Thymus (tissue), 11 donors: ENCODE data around the gene TFPI2. TPM values are rescaled to one million over a fixed set of nuclear protein-coding genes. Genes with fewer than 3 reads are reported as not detected.
A peak's percentile ranks its signal among the peaks of the same experiment; 100 is the strongest.
"Not testable (repeated sequence)": the region's sequence is repeated elsewhere in the genome, so short reads cannot be mapped to it uniquely, and the experiment has no call there.

Experiments used
- DNase-seq, 9 donors: peaks; one replicate each; pipeline ENCODE4 v3.0.0-alpha.2; 2013; ENCODE audit warnings: low spot score in 9 of 9, low read depth in 6 of 9, missing footprints in 1 of 9
- H3K27ac ChIP-seq, 2 donors: one replicate each; pipeline ENCODE4 v1.5.1; 2013; ENCODE audit warnings: control low read depth in 1 of 2, low read depth in 1 of 2, low read length in 1 of 2, mild to moderate bottlenecking in 1 of 2, moderate library complexity in 1 of 2
- H3K27me3 ChIP-seq, 2 donors: one replicate each; pipeline ENCODE4 v1.5.1; 2013; ENCODE audit warnings: low read length in 1 of 2; ENCODE audit not compliant: control insufficient read depth in 2 of 2, insufficient read depth in 1 of 2
- H3K36me3 ChIP-seq, 2 donors: one replicate each; pipeline ENCODE4 v1.5.1; 2013; ENCODE audit warnings: low read length in 1 of 2, mild to moderate bottlenecking in 1 of 2, moderate library complexity in 1 of 2; ENCODE audit not compliant: control insufficient read depth in 2 of 2, insufficient read depth in 2 of 2
- H3K4me1 ChIP-seq, 2 donors: one replicate each; pipeline ENCODE4 v1.5.1; 2013; ENCODE audit warnings: low read length in 2 of 2; ENCODE audit not compliant: control insufficient read depth in 2 of 2, insufficient read depth in 2 of 2
- H3K4me3 ChIP-seq, 2 donors: one replicate each; pipeline ENCODE4 v1.5.1; 2013; ENCODE audit warnings: low read length in 2 of 2, control low read depth in 1 of 2, mild to moderate bottlenecking in 1 of 2
- H3K9me3 ChIP-seq, 2 donors: one replicate each; pipeline ENCODE4 v1.5.1; 2013; ENCODE audit warnings: low read length in 1 of 2, mild to moderate bottlenecking in 1 of 2; ENCODE audit not compliant: control insufficient read depth in 2 of 2, insufficient read depth in 1 of 2
- WGBS: extraction: QIAGEN DNeasy Blood & Tissue Kit; methylation state at CpG from one replicate; pipeline ENCODE4 v1.1.7; 2013; 5-methylcytosine and 5-hydroxymethylcytosine counted together
- polyA plus RNA-seq: library from polyadenylated mRNA; stranded (reverse); fragments of 200-250 nt; gene quantifications from one replicate; pipeline ENCODE4 v1.2.3, GENCODE V29; 2013
- total RNA-seq: library from RNA; stranded (reverse); fragments of 120-200 nt; gene quantifications from one replicate; pipeline ENCODE4 v1.2.4, GENCODE V29; 2013
- donor health status: healthy.

Gene TFPI2
- total and polyA plus RNA-seq, 2 donors = 12.5 to 21.3 TPM

GRCh38 chr7:93923942-93924341, 33.4 kb upstream of the TFPI2 start:
- H3K4me3 ChIP-seq = no peak overlapping the region
- H3K9me3 ChIP-seq = no peaks in the 10 kb centered on the region
- peaks cover 0 to 9% of the 10 kb centered on the region in 2 donors for H3K27me3 ChIP-seq
- WGBS = 88% methylated on average over 1 of the region's 1 CpG
- H3K4me1 ChIP-seq = peaks cover 0 to 4% of the 10 kb centered on the region in 2 donors
- no peaks in the 10 kb centered on the region for H3K36me3 ChIP-seq
- DNase-seq = no peak
- no peak overlapping the region for H3K27ac ChIP-seq

- Histone ChIP-seq H3K9me3 (no peaks in the 10 kb centered on the region), H3K4me3 (peak overlapping the region in 1 of 2 donors; percentile 4), H3K27ac (no peak overlapping the region), H3K27me3 (peaks cover 0 to 9% of the 10 kb centered on the region in 2 donors), H3K4me1 (peaks cover 0 to 4% of the 10 kb centered on the region in 2 donors), H3K36me3 (no peaks in the 10 kb centered on the region)
- DNase-seq = no peak
- WGBS = 57% methylated on average over 6 of the region's 6 CpGs
Measured at GRCh38 chr7:93923296-93923695, 32.7 kb upstream of the TFPI2 start.

GRCh38 chr7:93921607-93922566, 31.3 kb upstream of the TFPI2 start, which contains the start of gene GNG11:
GNG11 (plus strand) TSS chr7:93921735; CDS start chr7:93922138, 403 bp downstream.
- Histone ChIP-seq H3K9me3 (no peaks in the 10 kb centered on the region), H3K4me1 (peaks cover 0 to 4% of the 10 kb centered on the region in 2 donors), H3K4me3 (peak within 1 kb of the TSS; percentile 45 to 59), H3K27me3 (peaks cover 0 to 9% of the 10 kb centered on the region in 2 donors), H3K27ac (peak within 1 kb of the TSS; percentile 64 to 78), H3K36me3 (no peaks in the 10 kb centered on the region)
- 3% methylated on average over 39 of the region's 39 CpGs for WGBS
- peak in 8 of 9 donors; percentile 8 to 60 (median 30) for DNase-seq

DNA sequence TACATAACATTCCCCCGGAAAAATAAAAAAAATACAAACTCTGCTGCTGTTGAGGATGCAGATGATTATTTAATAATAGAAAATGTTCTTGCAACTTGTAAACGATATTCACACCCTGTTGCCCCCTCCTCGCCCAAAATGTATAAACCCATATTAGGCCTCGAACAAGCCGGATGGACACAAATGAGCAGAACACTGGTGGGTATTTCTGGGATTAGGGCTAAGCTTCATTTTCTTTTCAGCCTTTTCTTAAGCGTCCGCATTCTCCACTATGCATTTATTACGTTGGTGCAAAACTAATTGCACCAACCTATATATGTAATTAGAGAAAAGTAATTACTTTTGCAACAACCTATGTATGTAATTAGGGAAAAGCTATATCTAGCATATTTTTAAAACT, 30.6 kb upstream of the TFPI2 start:
- peak overlapping the region in 1 of 2 donors; percentile 78 for H3K27ac ChIP-seq
- H3K36me3 ChIP-seq = no peaks in the 10 kb centered on the region
- H3K4me3 ChIP-seq = peak overlapping the region; percentile 45 to 59
- WGBS = 72% methylated on average over 8 of the region's 8 CpGs
- DNase-seq = no peak
- H3K9me3 ChIP-seq = no peaks in the 10 kb centered on the region
- H3K4me1 ChIP-seq = peaks cover 0 to 4% of the 10 kb centered on the region in 2 donors
- peaks cover 0 to 9% of the 10 kb centered on the region in 2 donors for H3K27me3 ChIP-seq

DNA sequence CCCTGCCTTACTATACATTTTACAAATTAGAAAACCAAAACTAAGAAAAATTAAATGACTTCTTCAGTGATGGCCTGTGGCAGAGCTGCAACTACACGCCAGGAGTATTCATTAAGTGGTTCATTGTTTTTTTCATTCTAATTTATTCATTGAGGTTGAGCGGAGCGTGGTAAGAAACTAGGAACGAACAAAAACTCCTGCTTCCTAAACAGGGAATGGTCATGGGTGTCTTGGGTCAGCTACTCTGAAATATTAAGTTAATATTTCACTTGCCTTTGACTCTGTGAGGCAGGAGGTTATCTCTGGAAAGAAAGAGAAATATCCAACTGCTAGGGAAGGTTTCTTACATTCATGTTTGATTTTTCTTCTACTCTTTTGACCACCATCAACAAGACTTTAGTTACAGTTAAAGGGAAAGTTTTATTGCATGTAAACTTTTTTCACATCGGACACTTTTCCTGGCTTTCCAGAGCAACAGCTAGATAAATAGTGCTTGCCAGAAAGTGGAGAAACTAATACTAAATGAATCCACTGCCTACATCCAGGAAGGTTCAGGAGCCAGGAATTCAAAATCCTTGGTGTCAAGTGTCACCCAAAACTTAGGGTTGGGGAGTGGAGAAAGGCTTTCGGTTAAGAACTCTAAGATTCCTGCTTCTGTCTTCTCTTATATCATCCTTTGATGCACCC, 30.1 kb upstream of the TFPI2 start:
- H3K27ac ChIP-seq = peak overlapping the region; percentile 20 to 78
- 94% methylated on average over 6 of the region's 6 CpGs for WGBS
- no peak for DNase-seq
- peaks cover 0 to 9% of the 10 kb centered on the region in 2 donors for H3K27me3 ChIP-seq
- H3K4me1 ChIP-seq = peaks cover 0 to 4% of the 10 kb centered on the region in 2 donors
- no peaks in the 10 kb centered on the region for H3K36me3 ChIP-seq
- no peak overlapping the region for H3K4me3 ChIP-seq
- H3K9me3 ChIP-seq = no peaks in the 10 kb centered on the region

- not testable (repeated sequence) for H3K27ac ChIP-seq, H3K9me3 ChIP-seq, H3K27me3 ChIP-seq, H3K36me3 ChIP-seq, H3K4me1 ChIP-seq, H3K4me3 ChIP-seq, DNase-seq
- 70% methylated on average over 4 of the region's 4 CpGs for WGBS
Measured at GRCh38 chr7:93916315-93916714, 25.8 kb upstream of the TFPI2 start.

GRCh38 chr7:93915888-93916287, 25.3 kb upstream of the TFPI2 start:
- not testable (repeated sequence) for H3K27me3 ChIP-seq, H3K27ac ChIP-seq, H3K4me1 ChIP-seq, H3K9me3 ChIP-seq, DNase-seq, H3K4me3 ChIP-seq, H3K36me3 ChIP-seq

GRCh38 chr7:93915206-93915842, 24.8 kb upstream of the TFPI2 start:
- H3K36me3 ChIP-seq, H3K4me1 ChIP-seq, H3K4me3 ChIP-seq, H3K9me3 ChIP-seq, DNase-seq, H3K27me3 ChIP-seq, H3K27ac ChIP-seq: not testable (repeated sequence)
- 99% methylated on average over 3 of the region's 3 CpGs for WGBS
